ENCODE results near the gene NHLH2.

NHLH2 gene

DNA sequence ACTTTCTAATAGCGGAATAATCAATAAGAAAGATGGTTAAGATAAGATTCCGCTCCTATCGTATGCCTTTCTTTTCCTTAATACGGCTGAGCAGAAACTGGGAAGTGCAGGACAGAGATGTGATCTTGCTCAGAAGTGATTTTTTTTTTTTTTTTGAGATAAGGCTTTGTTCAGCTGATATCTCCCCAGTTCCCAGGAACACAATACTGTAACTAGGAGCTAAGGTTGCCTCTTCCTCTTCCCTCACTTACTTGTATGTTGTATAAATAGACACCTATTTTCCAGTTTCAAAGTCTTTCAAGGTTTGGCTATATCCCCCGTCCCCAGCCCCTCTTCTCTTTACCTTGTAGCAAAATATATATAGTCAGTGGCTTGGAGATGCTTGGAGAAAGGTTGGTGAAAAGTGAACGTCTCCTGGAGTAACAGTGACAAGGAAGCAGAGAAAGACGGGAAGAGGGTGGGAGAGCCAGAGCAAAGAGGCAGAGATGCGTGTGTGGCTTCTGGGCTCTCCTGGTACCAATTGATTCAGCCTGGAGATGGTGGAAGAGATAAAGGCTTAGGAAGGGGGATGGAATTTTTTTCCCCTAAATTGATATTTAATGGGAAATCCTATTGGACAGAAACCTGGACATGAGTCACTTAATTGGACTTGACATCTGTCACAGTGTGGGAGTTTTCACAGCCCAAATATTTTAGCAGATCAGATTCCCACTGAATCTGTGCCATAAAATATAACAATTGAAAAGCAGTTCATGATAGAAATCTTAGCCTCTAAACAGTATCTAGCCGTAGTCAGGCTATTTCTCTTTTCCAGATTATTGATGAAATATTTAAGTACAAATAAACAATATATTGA, at the start of gene NHLH2:
Gene NHLH2, minus strand, starts transcription at position 522 of the 856 bp plus-strand sequence. CDS start 2,754 bp downstream, outside the sequence.
- DNase-seq: no peak

GRCh38 chr1:115890580-115890979, 49.7 kb upstream of the NHLH2 start:
- DNase-seq: no peak

GRCh38 chr1:115888976-115889375, 48.0 kb upstream of the NHLH2 start:
- DNase-seq: no peak

DNA sequence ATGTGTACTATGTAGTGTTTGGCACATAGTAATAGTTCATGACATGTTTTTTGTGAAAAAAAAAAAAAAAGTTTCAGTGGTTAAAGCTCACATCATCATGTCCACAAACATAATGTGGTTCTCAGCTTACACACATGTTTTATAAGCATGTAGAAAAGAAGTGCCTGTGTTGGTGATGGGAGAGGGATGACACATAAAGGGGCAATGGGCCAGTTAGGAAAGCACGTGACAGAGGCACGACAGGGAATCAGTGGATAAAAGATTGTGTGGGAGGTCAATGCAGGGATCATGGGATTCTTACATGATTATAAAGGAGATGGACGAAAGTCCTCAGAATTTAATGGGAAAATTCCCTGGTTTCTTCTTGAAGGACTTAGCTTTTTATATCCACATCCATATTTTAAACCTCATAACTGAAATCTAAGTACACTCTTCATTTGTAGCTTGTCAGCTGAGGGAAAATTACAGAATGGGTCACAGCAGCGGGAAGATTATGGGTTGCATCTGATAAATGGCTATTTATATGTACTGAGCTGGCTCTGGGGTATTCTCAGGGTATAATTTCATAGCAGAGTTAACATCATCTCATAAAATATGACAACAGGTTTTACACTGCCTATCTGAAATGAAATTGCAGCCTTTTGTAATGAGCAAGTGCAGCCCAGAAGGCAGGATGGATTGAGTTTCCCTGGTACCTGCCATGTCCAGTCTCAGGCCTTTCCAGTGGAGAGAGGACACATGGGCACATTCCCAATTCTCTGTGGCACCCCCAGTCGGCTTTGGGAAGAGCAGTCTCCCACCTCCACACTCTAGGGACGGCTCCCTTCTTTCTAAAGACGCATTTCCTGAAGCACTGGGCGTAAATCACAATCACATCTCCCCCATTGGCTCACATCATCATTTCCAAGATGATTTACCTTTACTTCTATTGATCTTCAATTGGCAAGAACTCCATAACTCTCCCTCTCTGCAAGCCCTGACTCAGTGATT, 42.3 kb upstream of the NHLH2 start:
- no peak for DNase-seq

GRCh38 chr1:115880981-115881672, 40.2 kb upstream of the NHLH2 start:
- no peak for DNase-seq

DNA sequence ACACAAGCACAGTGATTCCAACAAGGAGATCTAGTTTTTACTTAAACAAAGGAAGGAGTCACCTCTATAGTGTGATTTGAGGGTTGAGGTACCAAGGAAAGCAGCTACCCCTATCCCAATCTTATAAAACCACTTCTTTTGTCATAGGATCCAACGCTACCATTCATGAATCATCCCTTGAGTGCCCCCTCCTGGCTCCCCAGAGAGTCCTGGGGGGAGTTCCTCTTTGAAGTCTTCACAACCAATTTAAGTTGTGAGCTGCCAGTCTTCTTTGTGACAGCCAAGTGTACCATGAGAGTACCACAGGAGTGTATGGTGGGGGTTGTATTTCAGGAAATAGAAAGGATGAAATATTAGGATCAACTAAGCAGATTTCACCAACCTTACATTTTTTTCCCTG, 39.1 kb upstream of the NHLH2 start:
- no peak for DNase-seq

DNA sequence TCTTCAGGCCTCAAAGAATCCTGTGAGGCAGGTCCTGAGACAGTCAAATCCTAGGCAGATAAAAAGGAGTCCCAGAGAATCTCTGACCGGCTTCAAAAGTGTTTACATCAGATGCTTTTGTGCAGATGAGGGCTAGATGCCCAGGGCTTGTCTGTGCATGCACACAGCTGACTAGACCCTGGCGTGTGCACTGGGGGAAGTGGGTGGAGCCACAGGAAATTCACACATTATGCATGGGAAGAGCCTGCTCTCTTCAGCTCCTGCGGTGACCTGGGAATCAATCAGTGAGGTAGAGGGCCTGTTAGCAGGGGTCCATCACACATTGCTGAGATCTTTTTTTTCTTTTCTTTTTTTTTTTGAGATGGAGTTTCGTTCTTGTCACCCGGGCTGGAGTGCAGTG, 36.6 kb upstream of the NHLH2 start:
- no peak for DNase-seq

DNA sequence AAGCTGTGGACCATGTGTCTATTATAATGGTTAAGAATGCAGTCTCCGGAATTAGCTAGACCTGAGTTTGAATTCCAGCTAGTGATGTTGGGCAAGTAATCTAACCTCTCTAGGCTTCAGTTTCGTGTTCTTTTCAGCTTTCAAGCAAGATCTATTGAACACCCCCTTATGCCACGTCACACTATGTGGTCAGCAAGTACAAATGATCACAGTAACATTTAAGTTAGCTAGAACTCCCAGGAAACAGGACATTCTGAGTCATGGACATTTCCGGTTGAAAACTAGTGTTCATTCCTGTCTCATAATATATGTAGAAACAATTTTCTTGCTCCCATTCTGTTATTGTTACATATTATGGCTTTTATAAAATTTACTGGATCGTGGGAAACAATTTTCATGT, 34.0 kb upstream of the NHLH2 start:
- no peak for DNase-seq

GRCh38 chr1:115874497-115874896, 33.6 kb upstream of the NHLH2 start:
- no peak for DNase-seq

DNA sequence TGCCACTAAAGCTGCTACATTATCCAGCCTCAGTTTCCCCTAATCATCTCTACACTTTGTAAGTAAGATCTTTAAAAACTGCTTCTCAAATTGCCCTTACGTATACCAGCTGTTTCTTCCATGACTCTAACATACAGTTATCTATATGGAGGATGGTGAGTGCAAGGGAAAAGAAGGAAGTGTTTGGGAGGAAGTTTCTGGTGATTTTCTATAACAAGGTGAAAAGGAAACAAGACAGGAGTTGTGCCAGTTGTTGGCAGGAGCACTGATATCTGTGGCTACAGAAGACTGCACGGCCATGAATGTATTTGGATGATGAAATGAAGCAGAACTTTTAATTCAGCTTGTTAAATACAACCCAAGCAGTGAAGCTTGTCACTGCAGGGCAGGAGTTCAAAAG, 32.3 kb upstream of the NHLH2 start:
- DNase-seq: no peak

GRCh38 chr1:115869064-115869463, 28.1 kb upstream of the NHLH2 start:
- DNase-seq: no peak

DNA sequence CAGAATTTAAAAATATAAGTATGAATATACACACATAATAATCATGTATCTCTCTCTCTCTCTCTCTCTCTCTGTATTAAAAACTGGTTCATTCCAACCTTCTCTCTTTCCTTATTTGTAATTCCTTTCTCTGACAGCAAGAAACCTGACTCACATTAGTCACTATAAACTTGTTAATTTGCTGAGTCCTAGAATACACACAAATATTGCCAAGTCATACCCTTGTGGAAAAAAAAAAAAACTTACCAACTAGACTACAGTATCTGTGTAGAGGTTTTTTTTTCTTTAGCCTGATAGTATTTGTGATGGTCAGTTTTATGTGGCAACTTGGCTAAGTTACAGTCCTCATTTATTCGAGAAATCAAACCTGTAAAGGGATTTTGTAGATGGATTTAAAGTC, 26.3 kb upstream of the NHLH2 start:
- DNase-seq: no peak

DNA sequence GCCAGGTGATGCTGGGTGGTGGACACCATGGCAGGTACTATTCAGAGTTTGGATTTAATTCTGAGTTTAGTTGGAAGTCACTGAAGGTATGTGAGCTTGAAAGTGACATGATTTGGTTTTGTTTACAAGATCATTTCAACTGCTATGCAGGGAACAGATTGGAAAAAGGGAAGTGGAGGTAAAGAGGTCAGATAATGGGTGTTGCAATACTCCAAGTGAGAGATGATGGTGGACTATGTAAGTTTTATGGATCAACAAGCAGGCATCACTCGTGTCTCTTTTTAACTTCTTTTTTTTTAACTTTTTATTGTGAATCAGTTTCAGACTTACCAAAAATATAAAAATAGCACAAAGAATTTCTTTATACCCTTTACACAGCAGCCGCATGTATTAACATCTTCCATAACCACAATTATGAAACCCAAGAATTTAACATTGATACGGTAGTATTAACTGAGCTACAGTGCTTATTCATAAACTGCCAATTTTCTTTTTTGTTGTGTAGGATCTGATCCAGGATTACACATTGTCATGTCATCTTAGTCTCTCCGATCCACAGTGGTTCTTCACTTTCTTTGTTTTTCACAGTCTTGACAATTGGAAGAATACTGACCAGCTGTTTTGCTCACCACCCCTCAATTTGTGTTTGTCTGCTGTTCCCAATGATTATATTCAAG, 24.9 kb upstream of the NHLH2 start:
- DNase-seq: no peak

DNA sequence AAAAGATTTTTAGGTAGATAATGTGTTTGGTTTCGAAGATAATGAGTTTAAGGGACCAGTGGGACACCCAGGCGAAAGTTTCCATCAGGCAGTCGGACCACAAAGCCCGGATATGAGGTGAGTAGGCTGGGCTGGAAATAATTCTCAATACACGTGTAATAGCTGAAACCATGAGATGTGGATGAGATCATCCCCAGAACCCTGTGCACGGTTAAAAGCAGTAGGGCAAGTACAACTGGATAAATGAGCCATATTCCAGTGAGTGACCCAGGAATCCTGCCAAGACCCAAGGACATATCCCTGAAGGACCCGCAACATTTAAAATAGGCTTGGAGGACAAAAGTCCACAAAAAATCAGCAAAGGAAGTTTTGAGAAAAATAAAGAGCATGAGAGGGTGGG, 21.5 kb upstream of the NHLH2 start:
- no peak for DNase-seq

DNA sequence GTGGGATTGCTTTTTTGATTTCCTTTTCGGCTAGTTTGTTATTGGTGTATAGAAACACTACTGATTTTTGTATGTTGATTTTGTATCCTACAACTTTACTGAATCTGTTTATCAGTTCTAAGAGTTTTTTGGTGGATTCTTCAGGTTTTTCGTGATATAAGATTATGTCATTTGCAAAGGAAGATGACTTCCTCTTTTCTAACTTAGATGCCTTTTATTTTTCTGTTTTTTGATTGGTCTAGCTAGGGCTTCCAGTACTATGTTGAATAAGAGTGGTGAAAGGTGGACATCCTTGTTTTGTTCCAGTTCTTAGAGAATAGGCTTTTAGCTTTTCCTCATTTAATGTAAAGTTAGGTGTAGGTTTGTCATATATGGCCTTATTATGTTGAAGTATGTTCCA, 13.1 kb upstream of the NHLH2 start:
- no peak for DNase-seq

- DNase-seq: no peak
Observed at GRCh38 chr1:115850937-115851336, 10.0 kb upstream of the NHLH2 start.

DNA sequence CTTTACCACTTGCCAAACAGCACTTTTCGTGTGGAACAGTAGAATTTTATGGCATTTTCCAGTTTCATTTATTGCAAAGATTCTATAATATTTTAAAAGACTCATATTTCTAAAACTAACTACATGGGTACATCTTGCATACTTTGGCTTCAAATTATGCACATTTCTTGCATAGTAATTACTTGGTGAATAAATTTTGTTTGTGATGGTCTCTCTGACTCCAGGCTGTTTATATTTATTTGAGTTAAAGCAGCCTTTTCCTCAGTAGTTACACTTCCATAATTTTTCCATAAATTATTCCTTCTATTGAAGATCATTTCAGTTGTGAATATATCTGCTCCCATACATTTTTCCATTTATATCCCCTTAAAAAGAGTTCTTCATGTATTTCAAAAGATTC, 6.9 kb upstream of the NHLH2 start:
- DNase-seq: no peak

DNA sequence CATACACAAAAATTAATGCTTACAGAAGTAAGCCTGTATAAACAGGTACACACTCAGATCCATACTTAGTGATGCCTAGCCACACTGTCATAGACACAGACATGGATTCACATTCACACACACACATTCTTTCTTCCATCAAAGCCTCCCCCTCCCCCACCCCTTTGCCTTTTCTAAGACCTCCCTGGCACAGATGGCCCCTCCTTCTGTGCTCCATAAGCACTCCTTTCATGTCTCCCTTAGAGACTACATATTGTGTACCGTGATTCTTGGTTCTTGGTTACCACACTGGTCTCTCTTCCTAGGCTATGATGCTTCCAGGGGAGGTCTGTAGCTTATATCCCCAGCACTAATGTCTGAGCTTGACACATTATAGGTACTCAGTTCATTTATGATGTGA, 2.0 kb upstream of the NHLH2 start:
- no peak for DNase-seq

DNA sequence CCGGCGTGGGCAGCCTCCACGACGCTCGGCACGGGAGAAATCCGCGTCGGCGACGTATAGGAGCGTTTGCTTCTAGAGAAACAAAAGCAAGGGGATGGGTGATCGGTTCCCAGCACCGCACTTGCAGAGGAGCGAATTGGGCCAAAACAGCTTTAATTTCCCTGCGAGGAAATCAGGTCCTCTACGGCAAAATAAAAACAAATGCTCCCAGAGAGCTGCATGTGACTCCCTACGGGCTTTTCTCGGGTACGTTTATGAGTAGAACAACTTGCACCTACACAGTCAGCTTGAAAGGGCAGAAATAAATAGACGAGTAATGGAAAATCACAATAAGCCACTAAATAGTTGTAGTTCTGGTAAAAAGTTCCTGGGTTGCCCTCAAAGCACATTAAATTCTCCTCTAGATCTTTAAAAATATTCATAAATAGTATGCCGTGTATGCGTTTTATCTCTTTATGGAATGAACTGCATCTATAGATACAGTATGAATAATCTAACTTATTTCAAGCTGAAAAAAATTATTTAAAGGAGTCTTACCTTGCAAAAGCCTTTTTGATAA, 1.2 kb downstream of the NHLH2 start:
- no peak for DNase-seq

- no peak for DNase-seq
Observed at GRCh38 chr1:115839029-115839678, 1.8 kb downstream of the NHLH2 start.

- no peak for DNase-seq
Observed at GRCh38 chr1:115838431-115839028, 2.4 kb downstream of the NHLH2 start.
